Measurements from ENCODE around the gene CHTOP. TPM values are rescaled to one million over a fixed set of nuclear protein-coding genes. Genes with fewer than 3 reads are reported as not detected.
"Not testable (repeated sequence)": the region's sequence is repeated elsewhere in the genome, so short reads cannot be mapped to it uniquely, and the experiment has no call there.

The CHTOP gene
- total RNA-seq, 1 experiment from 2014 or later: 37.1 TPM

DNA sequence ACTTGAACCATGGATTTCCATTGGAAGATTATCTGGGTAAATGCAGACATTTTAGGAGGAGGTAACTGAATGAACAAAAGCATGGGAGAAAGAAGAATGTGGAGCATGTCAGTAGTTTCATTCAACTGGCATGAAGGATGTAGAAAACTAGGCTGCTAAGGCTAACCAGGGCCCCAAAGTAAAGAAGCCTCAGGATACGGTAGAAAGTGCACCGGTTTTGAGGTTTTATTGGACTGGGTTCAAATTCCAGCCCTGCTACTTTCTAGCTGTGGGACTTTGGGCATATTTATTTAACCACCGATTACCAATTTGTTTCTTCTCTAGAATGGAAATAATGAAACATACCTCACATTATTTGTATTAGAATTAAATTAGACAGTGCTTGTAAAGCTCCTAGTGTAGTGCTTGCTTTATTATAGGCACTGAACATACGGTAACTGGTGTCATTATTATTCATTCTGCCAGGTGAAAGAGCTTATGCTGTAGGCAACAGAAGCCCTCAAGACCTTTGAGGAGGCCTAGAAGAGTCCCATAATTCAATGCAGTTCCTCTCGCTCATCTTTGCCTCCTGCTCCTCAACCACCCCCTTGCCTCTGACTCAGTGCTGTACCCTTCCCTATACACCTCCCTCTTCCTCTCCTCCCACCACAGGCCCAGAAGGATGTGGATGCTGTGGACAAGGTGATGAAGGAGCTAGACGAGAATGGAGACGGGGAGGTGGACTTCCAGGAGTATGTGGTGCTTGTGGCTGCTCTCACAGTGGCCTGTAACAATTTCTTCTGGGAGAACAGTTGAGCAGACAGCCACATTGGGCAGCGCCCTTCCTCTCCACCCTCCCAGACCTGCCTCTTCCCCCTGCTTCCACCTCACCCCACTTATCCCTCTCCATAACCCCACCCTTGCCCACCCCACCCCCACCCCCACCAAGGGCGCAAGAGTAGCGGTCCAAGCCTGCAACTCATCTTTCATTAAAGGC, 2.5 kb upstream of the CHTOP start:
- DNase-seq (ENCODE audit: low read depth): no peak

DNA sequence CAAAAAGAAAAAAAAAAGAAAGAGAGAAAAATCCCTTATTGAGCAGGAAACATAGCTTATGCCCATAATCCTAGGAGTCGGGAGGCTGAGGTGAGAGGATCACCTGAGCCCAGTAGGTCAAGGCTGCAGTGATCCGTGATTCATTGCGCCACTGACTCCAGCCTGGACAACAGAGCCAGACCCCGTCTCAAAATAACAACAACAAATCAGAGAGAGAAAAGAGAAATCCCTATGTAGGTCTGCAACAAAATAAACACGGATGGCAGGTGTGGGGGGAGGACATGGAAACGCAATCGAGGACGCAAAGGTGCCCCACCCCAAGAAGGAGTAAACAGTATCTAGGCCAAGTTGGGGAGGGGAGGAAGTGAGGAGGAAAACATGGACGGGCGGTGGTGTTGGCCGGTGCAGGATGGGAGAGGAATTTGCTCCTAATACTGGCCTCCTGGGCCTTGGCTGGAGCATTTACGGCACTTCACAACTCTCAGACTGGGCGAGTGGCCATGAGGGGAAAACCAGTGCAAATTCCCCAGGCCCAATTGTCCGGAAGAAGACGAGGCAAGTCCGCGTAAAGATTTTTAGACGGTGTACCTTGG, 609 bp upstream of the CHTOP start:
- no peak for DNase-seq (ENCODE audit: low read depth)

DNA sequence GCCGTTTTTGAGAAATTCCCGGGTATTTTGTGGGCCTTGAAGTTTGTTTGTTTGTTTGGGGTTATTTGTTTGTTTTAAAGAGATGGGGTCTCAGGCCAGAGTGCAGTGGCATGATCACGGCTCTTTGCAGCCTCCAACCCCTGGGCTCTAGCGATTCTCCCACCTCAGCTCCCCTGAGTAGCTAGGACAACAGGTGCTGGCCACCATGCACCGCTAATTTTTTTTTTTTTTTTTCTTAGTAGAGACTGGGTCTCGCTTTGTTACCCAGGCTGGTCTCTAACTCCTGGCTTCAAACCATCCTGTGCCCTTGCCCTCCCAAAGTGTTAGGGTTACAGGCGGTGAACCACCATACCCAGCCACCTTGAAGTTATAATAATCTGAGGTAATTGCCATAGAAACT, 2.0 kb downstream of the CHTOP start:
- DNase-seq (ENCODE audit: low read depth): no peak

- DNase-seq (ENCODE audit: low read depth): no peak
These were observed 2.4 kb downstream of the CHTOP start for GRCh38 chr1:153636312-153636711.

DNA sequence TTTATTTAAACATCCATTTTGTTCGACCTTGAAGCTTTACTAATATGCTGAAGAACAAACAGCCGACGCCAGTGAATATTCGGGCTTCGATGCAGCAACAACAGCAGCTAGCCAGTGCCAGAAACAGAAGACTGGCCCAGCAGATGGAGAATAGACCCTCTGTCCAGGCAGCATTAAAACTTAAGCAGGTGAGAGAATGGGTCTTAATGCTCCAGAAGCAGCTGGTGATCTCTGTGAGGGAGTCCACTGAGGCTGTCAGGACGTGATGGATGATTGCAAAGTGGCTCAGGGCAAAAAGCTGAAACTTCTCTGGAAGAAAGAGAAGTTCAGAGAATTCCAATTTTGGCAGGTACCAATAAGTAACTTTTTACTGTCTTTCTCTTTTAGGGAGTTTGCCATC, 4.4 kb downstream of the CHTOP start:
- DNase-seq (ENCODE audit: low read depth): no peak

DNA sequence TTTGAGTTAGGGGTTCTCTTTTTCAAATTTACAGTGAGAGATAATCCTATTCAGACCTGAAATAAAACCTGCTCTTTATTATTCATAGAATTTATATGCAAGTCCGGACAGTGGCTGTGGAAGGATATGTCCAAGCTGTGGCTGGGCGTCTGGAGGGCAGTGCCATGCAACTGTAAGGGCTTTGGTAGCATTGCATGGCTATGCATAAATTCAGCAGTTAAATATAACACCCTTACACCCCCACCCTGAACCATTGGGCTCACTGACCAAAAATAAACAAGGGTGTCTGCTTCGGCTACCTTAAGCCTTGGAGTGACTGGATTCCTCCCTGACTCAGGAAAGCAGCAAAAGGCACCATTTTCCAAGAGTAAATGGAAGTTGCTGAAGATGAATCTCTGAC, 5.4 kb downstream of the CHTOP start:
- no peak for DNase-seq (ENCODE audit: low read depth)

GRCh38 chr1:153640213-153640612, 6.3 kb downstream of the CHTOP start:
- not testable (repeated sequence) for DNase-seq (ENCODE audit: low read depth)

GRCh38 chr1:153640861-153641260, 7.0 kb downstream of the CHTOP start:
- no peak for DNase-seq (ENCODE audit: low read depth)

DNA sequence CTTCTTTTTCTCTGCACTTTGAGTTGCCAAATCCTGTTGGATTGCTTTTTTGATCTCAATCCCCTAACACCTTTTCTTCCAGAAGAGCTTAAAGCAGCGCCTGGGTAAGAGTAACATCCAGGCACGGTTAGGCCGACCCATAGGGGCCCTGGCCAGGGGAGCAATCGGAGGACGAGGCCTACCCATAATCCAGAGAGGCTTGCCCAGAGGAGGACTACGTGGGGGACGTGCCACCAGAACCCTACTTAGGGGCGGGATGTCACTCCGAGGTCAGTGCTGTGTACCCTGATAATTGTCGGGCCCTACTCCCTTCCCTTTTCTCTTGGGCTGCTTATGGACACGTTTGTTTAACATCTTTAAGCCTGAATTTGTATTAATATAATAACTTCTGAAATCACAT, 8.3 kb downstream of the CHTOP start:
- DNase-seq (ENCODE audit: low read depth): no peak

- no peak for DNase-seq (ENCODE audit: low read depth)
These were observed 9.2 kb downstream of the CHTOP start for GRCh38 chr1:153643100-153643499.

DNA sequence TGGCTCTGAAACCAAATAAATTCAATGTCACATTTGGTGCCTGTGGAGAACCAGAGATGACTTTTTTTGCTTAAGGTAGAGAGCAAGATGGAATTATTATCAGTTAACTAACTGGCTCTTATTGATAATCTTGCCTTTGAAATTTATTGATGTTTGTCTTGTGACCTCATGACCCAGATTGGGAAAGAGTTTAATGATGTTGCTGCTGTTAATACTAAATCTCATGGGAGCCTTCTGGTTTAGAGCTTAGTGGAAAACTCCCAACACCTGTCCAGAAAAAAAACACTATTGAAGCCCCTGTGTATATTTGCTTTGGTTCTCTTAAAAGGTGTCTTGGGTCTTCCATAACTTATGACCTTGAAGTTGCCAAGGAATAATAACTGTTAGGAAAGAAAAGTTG, 9.9 kb downstream of the CHTOP start:
- no peak for DNase-seq (ENCODE audit: low read depth)

- no peak for DNase-seq (ENCODE audit: low read depth)
These were observed 12.9 kb downstream of the CHTOP start for GRCh38 chr1:153646672-153647345.

DNA sequence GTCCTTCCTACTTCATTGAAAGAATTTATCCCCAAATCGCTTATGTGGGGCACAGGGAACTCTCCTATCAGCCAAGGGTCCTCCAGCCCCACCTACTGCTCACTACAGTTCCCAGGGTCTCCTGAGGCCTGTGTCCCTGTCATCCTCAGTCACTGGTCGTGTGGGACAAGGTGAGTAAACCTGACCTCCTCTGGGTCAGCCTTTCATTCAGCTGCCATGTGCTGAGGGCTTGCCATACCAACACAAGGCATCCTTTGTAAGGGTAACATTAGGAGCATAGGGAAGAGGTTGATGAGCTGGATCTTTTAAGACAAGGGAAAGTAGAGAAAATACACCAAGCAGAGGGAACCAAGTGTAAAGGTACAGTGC, 13.5 kb downstream of the CHTOP start:
- peak; percentile 29 for DNase-seq (ENCODE audit: low read depth)

DNA sequence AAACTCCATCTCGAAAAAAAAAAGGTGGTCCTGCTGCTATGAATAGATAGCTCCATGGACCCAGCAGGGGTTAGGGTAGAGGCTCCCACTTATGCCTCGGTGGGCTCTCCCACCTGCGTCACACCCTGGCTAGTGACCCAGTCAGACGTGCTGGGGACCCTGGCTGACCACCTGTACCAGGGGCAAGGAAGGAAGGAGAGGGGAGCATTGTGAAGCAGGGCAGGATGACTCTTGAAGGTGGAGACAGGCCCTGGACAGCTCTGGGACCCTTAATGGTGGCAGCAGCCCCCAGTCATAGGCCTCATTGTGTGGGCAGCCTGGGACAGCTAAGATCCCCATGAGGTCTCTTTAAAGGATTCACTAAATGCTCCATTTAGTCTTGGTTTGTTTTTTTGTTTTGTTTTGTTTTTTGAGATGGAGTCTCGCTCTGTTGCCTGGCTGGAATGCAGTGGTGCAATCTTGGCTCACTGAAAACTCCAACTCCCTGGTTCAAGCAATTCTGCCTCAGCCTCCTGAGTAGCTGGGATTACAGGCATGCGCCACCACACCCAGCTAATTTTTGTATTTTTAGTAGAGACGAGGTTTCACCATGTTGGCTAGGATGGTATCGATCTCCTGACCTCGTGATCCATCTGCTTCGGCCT, 14.3 kb downstream of the CHTOP start:
- DNase-seq (ENCODE audit: low read depth): no peak

DNA sequence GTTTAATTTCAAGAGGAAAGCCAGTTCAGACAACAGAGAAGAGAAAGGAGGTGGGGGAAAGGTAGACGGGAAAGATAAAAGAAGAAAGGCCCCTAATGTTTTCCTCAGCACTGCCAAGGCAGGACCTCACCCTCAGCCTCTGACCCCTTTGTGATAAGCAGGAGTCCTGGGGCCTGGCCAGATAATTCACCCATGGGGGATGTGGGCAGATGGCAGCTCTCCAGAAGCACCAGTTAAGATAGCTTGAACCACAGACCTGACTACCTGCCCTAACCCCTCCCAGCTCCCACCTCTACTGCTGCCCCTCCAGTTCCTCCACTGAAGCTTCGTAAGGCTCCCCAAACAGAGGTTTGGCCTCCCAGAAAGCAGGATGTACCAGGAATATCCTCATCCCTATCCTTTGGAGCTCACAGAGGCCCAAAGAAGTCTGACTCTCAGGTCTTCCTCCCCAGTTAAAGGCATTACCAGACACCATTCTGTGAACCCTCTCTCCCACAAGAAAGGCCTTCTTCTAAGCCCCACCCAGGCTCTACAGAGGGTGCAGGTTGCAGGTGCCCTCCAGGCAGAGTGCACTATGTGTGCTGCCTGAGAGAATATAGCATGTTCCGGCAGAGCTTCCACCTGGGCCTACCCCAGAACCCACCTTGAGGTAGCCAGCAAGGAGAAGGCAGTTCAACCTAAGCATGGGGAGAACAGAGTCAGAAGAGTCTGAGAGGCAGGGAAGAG, 15.4 kb downstream of the CHTOP start:
- no peak for DNase-seq (ENCODE audit: low read depth)

DNA sequence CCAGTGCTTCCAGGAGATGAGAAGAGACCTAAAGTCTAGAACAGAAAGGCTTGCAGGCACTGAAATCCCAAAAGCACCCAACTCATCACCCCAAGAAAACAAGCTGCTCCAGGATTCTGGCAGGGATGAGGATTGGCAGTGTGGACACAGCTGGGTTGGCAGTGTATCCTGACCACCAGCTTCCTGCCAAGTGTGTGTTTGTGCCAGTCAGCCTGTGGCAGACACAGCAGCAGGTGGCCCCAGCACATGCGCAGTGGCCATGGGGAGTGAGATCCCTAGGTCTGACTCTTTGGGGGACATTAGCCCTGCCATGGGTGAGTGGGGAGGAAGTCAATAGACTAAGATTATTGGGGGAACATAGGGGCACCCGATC, 16.0 kb downstream of the CHTOP start:
- DNase-seq (ENCODE audit: low read depth): no peak

DNA sequence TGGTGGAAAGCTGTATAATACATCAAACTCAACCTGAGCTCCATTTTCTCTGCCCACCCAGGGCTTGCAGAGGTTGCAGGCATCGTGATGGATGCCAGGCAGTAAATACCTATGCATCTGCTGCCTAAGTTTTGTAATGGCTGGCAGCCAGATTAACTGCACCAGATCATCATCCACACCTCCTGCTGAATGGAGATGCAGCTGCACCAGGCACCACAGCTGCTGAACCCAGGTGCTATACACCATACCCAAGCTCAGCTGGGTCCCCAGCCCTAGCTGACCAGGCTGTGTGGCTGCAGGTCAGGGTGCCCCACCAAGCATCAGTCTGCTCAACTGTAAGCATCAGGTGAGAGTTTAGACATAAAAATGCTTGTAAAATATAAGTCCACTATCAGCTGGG, 17.9 kb downstream of the CHTOP start:
- no peak for DNase-seq (ENCODE audit: low read depth)

GRCh38 chr1:153652805-153653500, 19.1 kb downstream of the CHTOP start:
- peak; percentile 73 for DNase-seq (ENCODE audit: low read depth)

GRCh38 chr1:153655333-153655732, 21.5 kb downstream of the CHTOP start:
- DNase-seq (ENCODE audit: low read depth): no peak

DNA sequence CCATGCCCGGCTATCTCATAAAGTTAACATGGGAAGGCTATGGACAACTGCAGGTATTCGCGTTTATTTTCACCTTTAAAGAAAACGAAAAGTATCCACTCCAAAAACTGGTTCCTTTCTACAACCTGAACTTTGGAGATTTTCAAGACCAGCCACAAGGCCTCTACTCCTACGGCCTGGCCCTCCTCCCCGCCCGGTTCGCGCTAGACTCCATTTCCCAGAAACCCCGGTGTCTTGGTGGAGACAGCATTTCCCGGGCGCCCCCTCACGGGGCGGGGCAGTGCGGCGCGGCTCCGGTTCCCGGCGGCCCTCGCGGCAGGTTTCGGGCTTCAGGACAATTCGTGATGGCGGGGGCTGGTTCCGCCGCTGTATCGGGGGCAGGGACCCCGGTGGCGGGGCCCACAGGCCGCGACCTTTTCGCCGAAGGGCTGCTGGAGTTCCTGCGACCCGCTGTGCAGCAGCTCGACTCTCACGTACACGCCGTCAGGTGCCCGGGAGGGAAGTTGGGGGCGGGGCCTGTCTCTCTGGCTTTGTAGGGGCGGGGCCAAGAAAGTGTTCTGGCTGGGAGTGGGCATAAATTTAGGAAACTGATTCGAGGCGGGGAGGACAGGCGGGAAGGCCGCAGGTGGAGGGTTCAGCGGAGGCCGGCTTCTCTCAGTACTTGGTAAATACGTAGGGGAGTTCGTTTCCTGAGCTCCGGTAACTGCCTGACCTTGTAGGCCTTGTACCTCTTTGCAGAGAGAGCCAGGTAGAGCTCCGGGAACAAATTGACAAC, 24.7 kb downstream of the CHTOP start, which contains the start of gene SNAPIN:
Gene SNAPIN, plus strand, starts transcription at position 304 of the 775 bp plus-strand sequence. Its CDS starts 41 bp downstream, at position 345.
- peak; percentile 91 for DNase-seq (ENCODE audit: low read depth)
